VCaP (cell line): ENCODE results near the gene NCKAP5.
"Not testable (repeated sequence)": the region's sequence is repeated elsewhere in the genome, so short reads cannot be mapped to it uniquely, and the experiment has no call there.

Source experiments
- H3K27ac ChIP-seq: fragments of 450-650 bp; 2 replicates; pipeline ENCODE4 v1.5.1; 2017
- CTCF ChIP-seq: fragments of 450-650 bp; conservative IDR thresholded peaks from 2 replicates; pipeline ENCODE4 v1.5.1; 2017; ENCODE audit warnings: mild to moderate bottlenecking, moderate library complexity

NCKAP5 gene

GRCh38 chr2:132825601-132826000 lies 742.7 kb downstream of the NCKAP5 start:
- no peak overlapping the region for H3K27ac ChIP-seq
- no peak for TF ChIP-seq CTCF

- TF ChIP-seq CTCF, result no peak
- no peak overlapping the region for H3K27ac ChIP-seq
These were observed 743.5 kb downstream of the NCKAP5 start for GRCh38 chr2:132824716-132825115.

- no peak overlapping the region for H3K27ac ChIP-seq
- no peak for TF ChIP-seq CTCF
These were observed 752.0 kb downstream of the NCKAP5 start for GRCh38 chr2:132816234-132816633.

GRCh38 chr2:132815516-132815915 lies 752.7 kb downstream of the NCKAP5 start:
- no peak overlapping the region for H3K27ac ChIP-seq
- TF ChIP-seq CTCF, result no peak

GRCh38 chr2:132814651-132815050 lies 753.6 kb downstream of the NCKAP5 start:
- no peak overlapping the region for H3K27ac ChIP-seq
- TF ChIP-seq CTCF, result no peak

- no peak for TF ChIP-seq CTCF
- no peak overlapping the region for H3K27ac ChIP-seq
These were observed 754.8 kb downstream of the NCKAP5 start for GRCh38 chr2:132813422-132813821.

GRCh38 chr2:132811148-132811915 lies 756.9 kb downstream of the NCKAP5 start:
- no peak overlapping the region for H3K27ac ChIP-seq
- no peak for TF ChIP-seq CTCF

- not testable (repeated sequence) for H3K27ac ChIP-seq
These were observed 758.3 kb downstream of the NCKAP5 start for GRCh38 chr2:132809962-132810361.
